Neutrophil (primary cell): ENCODE measurements around the gene ROR2.

Source experiments
- H3K27ac ChIP-seq: fragments of 200-600 bp; sonication (generic); 2 replicates; pipeline ENCODE4 v1.5.1; 2016; ENCODE audit warnings: mild to moderate bottlenecking, moderate library complexity
- H3K27me3 ChIP-seq: fragments of 200-600 bp; sonication (generic); 2 replicates; pipeline ENCODE4 v1.6.0; 2016; ENCODE audit warnings: mild to moderate bottlenecking
- H3K36me3 ChIP-seq: fragments of 200-600 bp; sonication (generic); 2 replicates; pipeline ENCODE4 v1.5.1; 2017
- H3K4me1 ChIP-seq, 2 experiments: fragments of 200-600 bp in 1 of 2; sonication (generic) in 1 of 2; 1 replicate in 1 of 2; 2 replicates in 1 of 2; pipeline versions ENCODE4 v1.5.1 to v1.6.1; 2013 to 2016; ENCODE audit warnings: low read depth in 1 of 2, low read length in 1 of 2, mild to moderate bottlenecking in 1 of 2, moderate library complexity in 1 of 2; ENCODE audit not compliant: control insufficient read depth in 1 of 2, insufficient read depth in 1 of 2
- H3K4me3 ChIP-seq, 2 experiments: fragments of 200-600 bp in 1 of 2; sonication (generic) in 1 of 2; 1 replicate in 1 of 2; 2 replicates in 1 of 2; pipeline ENCODE4 v1.5.1; 2013 to 2016; ENCODE audit warnings: low read depth in 1 of 2, low read length in 1 of 2, mild to moderate bottlenecking in 1 of 2, moderate library complexity in 1 of 2
- H3K9me3 ChIP-seq: fragments of 200-600 bp; sonication (generic); 2 replicates; pipeline ENCODE4 v1.5.1; 2016
- CTCF ChIP-seq: fragments of 200-600 bp; sonication (generic); IDR thresholded peaks from 2 replicates; pipeline ENCODE4 v1.5.1; 2016; ENCODE audit warnings: antibody characterized with exemption

The ROR2 gene

GRCh38 chr9:91935805-91936514, 14.1 kb downstream of the ROR2 start:
- Histone ChIP-seq H3K9me3 (no peaks in the 10 kb centered on the region), H3K27me3 (peaks cover 9% of the 10 kb centered on the region), H3K4me1 (no peaks in the 10 kb centered on the region), H3K4me3 (no peak overlapping the region), H3K27ac (no peak overlapping the region), H3K36me3 (no peaks in the 10 kb centered on the region)
- no peak for TF ChIP-seq CTCF

GRCh38 chr9:91935066-91935749, 14.8 kb downstream of the ROR2 start:
- Histone ChIP-seq H3K36me3 (no peaks in the 10 kb centered on the region), H3K4me3 (no peak overlapping the region), H3K27me3 (peaks cover 9% of the 10 kb centered on the region), H3K4me1 (no peaks in the 10 kb centered on the region), H3K27ac (no peak overlapping the region), H3K9me3 (peaks cover 6% of the 10 kb centered on the region)
- TF ChIP-seq CTCF = no peak

- Histone ChIP-seq H3K27me3 (peaks cover 9% of the 10 kb centered on the region), H3K27ac (no peak overlapping the region), H3K9me3 (peaks cover 7% of the 10 kb centered on the region), H3K4me1 (no peaks in the 10 kb centered on the region), H3K36me3 (no peaks in the 10 kb centered on the region), H3K4me3 (no peak overlapping the region)
- TF ChIP-seq CTCF = no peak
These were observed 15.4 kb downstream of the ROR2 start for GRCh38 chr9:91934654-91935053.

GRCh38 chr9:91933556-91934352, 16.3 kb downstream of the ROR2 start:
- H3K36me3 ChIP-seq = no peaks in the 10 kb centered on the region
- no peak overlapping the region for H3K4me3 ChIP-seq

More at GRCh38 chr9:91933556-91934352, 16.3 kb downstream of the ROR2 start:
- no peak for TF ChIP-seq CTCF
- H3K9me3 ChIP-seq = peaks cover 7% of the 10 kb centered on the region
- no peak overlapping the region for H3K27ac ChIP-seq
- H3K4me1 ChIP-seq = no peaks in the 10 kb centered on the region
- H3K27me3 ChIP-seq = peaks cover 5% of the 10 kb centered on the region
